IPS-NIHi7 (cell line): ENCODE data around the gene C9orf72.
A peak's percentile ranks its signal among the peaks of the same experiment; 100 is the strongest.
"Not testable (repeated sequence)": the region's sequence is repeated elsewhere in the genome, so short reads cannot be mapped to it uniquely, and the experiment has no call there.

Experiments used
- DNase-seq: peaks from one replicate; pipeline ENCODE4 v3.0.0; 2012; ENCODE audit warnings: mixed read lengths; ENCODE audit errors: extremely low spot score

C9orf72 gene, protein sequence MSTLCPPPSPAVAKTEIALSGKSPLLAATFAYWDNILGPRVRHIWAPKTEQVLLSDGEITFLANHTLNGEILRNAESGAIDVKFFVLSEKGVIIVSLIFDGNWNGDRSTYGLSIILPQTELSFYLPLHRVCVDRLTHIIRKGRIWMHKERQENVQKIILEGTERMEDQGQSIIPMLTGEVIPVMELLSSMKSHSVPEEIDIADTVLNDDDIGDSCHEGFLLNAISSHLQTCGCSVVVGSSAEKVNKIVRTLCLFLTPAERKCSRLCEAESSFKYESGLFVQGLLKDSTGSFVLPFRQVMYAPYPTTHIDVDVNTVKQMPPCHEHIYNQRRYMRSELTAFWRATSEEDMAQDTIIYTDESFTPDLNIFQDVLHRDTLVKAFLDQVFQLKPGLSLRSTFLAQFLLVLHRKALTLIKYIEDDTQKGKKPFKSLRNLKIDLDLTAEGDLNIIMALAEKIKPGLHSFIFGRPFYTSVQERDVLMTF

DNA sequence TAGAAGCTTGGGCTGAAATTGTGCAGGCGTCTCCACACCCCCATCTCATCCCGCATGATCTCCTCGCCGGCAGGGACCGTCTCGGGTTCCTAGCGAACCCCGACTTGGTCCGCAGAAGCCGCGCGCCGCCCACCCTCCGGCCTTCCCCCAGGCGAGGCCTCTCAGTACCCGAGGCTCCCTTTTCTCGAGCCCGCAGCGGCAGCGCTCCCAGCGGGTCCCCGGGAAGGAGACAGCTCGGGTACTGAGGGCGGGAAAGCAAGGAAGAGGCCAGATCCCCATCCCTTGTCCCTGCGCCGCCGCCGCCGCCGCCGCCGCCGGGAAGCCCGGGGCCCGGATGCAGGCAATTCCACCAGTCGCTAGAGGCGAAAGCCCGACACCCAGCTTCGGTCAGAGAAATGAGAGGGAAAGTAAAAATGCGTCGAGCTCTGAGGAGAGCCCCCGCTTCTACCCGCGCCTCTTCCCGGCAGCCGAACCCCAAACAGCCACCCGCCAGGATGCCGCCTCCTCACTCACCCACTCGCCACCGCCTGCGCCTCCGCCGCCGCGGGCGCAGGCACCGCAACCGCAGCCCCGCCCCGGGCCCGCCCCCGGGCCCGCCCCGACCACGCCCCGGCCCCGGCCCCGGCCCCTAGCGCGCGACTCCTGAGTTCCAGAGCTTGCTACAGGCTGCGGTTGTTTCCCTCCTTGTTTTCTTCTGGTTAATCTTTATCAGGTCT is at the start of gene C9orf72:
Gene C9orf72, minus strand, starts transcription at position 564 of the 716 bp plus-strand sequence. CDS start 6,361 bp downstream, outside the sequence.
- DNase-seq: peak; percentile 92

DNA sequence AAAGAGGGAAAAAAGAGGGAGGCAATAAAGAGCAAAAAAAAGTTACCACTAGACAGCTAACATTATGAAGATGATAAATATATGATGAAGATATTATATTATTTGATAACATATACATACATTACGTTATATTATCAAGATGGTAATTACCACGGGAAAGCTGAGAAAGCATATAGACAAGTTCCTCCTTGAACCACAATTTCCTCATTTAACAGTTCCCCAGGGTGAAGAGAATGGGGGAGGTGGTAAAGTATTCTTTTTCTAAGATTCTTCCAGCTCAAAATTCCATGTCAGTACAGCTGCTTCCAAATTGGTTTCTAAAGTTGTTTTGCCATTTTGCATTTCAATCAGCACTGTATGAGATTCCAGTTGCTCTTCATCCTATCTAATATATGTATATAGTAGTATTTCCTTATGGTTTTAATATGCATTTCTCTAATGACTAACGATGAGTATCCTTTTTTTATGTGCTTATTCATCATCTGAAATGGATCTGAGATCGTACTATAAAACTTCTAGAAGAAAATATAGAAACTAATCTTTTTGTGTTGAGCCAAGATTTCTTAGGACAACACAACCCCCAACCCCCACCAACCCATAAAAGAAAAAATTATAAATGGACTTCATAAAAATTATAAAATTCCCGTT is 49.5 kb upstream of the C9orf72 start:
- no peak for DNase-seq

DNA sequence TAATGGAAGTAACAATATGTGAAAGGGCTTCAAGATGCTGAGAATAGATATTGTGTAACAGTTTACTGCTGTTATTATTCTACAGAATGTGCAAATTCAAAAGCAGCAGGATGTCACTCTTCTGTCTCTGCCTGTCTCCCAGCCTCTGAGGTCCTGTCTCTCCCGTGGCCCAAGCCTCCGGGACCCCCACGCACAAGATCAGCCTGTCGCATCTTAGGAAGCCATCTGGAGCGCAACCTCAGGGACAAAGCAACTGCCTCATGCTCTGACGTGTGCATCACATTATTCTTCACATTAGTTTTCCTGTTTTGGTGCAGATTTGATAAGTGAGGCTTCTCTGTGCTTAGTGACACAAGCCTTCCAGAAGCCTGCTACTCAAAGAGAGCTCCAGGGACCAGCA is 46.5 kb upstream of the C9orf72 start:
- DNase-seq: no peak

DNA sequence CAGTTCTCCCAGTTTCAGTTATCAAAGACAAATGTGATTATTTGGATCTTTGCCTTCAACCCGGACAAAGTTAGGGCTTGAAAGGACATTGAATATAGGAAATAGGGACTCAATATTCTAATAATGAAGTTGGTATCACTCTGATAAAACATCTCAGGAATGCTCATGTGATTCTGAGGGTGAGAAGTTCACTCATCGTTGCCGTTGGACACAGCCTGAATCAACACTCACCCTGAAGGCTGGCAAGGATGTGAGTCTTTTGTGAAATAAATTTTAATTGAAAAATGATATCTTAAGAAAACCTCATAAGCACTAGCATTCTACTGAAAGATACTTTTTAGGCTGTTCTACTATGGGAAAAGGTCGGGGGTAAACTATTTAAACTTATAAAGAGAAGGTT is 44.8 kb upstream of the C9orf72 start:
- no peak for DNase-seq

DNA sequence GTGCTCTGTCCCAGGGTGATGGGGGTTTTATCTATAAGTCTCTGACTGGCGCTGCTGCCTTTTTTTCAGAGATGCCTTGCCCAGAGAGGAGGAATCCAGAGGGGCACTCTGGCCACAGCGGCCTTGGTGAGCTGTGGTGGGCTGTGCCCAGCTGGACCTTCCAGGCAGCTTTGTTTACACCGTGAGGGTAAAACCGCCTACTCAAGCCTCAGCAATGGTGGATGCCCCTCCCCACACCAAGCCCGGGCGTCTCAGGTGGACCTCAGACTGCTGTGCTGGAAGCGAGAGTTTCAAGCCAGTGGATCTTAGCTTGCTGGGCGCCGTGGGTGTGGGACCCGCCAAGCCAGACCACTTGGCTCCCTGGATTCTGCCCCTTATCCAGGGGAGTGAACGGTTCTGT is 41.3 kb upstream of the C9orf72 start:
- DNase-seq: no peak

DNA sequence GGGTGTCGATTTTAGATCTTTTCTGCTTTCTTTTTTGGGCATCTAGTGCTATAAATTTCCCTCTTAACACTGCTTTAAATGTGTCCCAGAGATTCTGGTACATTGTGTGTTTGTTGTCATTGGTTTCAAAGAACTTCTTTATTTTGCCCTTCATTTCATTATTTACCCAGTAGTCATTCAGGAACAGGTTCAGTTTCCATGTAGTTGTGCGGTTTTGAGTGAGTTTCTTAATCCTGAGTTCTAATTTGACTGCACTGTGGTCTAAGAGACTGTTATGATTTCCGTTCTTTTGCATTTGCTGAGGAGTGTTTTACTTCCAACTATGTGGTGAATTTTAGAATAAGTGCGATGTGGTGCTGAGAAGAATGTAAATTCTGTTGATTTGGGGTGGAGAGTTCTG is 38.8 kb upstream of the C9orf72 start:
- not testable (repeated sequence) for DNase-seq

DNA sequence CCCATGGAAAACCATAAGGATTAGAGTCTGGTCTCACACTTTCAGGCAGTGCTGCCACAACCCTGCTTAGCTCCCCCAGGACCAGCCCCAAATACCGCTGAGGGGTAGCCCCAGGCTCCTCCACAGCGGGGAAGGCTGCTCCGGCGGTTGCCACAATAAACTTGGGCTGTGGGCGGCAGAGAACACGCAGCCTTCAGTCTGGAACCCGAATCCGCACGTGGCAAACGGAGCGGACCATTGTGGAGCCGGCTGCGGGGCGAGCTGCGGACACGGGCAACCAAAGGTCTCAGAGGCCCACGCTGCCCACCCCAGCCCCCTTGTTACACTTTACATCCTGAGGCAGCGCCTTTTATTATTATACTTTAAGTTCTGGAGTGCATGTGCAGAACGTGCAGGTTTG is 37.3 kb upstream of the C9orf72 start:
- DNase-seq: no peak

DNA sequence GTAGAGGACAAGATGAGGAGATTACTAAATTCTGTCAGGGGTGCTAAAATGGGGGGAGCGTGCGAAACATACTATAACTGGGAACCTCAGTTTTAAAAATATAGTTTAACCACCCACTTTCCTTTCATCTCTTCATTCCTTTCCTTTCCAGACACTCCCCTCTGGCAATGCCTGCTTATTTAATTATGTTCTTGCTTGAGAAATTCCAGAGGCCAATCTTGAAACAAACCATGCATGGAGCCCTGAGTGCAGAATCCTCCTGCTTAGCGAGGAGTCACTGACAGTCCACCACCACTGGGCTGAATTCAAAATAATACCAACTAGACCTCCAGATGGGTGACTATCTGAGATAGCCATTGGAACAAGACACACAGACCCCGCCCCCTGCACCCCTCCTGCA is 29.7 kb upstream of the C9orf72 start:
- DNase-seq: no peak

DNA sequence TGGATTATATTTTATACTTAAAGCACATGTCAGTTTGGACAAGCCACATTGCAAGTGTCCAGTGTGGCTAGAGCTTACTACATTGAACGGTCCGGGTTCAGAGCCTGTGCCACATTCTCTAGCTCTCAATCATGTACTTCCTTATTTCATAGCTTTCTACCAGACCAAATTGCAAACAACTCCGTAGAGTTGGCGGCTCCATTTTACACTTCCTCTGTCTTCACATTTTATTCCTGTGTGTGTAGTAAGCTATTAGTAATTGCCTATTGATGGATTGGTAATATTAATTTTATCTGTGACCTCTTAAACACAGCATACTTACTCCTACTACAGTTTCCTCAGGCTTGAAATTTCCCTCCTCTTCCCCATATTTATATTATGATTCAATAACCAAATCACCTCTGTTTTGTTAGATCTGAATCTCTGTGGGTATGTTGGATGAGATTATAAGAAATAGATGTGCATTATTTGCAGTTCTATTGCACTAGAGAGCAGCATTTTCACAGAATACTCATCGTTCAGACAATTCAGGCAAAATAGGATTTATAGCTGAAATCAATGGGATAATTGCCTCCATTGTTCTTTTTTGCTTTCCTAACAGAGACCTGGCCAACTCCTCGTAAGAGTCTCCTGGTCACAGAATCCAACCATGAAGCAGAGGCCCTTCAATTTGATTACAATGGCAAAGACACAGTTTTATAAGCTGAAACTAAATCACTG is 29.0 kb upstream of the C9orf72 start:
- no peak for DNase-seq

DNA sequence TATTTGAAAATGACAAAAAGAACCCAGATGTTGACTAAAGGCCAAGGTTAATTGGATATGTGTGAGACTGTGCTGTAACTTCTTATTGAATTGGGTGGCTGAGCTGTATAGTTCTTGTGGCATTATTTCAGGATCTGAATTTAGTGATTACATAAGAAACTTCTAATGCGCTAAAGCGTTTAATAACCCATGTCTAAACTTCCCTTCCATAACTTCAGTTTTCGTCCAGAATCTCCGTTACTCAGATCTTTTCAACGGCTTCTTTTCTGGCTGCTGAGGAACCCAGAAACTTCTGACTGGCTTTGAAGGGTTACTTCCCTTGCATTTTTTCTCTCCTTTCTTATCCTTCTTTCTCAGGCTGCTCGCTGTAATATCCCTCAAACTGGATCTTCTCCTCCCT is 28.1 kb upstream of the C9orf72 start:
- DNase-seq: no peak

DNA sequence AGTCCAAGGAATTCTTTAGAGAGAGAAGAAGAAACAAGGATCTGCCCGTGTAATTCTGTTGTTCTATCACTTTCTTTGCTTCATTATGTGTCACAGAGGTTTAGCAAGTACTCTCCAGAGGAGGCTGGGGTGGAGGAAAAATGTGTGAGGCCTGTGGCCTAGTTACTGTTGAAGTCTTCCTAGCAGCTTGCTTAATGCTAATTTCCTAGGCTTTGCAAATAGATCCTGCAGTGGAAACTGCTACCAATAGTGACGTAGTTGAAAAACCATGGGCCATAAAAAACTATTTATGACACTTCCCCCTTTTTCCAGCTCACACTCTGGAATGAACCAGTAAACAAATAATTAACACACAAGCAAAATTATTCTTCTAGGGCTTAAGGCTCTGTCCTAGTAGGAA is 27.0 kb upstream of the C9orf72 start:
- peak; percentile 22 for DNase-seq

DNA sequence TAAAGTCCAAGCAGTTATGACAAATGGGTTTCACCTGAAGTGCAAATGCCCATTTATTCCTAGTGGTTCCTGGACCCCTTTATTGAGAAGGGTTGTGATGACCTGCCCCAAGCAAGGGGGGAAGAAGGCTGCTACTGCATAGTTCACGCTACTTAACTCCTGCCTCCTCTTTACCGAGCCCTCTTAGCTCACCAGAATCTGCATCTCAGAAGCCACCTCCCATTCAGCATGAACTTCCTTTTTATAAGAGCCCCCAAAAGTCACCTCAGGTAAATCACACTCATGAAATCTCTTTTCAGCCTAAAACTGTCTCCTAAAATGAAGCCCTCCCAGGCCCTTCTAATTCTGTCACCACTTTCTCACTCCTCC is 26.6 kb upstream of the C9orf72 start:
- no peak for DNase-seq

DNA sequence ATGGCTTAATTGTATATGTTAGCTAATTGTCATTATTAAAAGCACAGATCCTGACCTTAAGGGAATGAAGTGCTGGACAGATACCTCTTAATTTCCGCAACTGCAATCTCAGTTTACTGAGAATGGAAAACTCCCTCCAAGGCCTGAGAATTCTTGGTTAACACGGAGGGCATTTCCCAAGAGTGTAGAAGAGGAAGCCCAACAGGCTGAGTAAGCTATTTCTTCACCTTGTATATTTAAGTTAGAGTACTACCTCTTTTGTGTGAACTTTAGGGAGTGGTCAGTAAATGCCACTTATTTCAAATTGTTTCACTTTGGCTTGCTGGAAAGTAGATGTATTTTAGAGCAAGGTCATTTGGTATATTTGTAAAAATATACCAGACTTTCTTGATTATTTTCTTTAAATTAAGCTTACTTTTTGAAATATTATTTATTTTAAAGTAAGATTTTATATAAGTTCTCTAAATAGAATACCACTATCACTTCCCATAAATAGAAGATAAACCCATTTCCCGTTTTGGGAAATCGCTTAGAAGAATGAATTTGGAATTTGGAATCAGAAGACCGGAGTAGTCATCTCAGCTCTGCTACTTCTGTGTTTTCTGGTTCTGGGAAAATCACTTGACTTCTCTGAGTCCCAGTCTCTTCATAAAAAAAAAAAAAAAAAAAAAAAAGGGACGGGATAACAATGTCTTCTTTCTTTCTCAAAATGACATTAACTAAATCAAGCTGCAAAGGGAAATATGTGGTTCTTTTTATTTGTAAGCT is 26.0 kb upstream of the C9orf72 start:
- no peak for DNase-seq

DNA sequence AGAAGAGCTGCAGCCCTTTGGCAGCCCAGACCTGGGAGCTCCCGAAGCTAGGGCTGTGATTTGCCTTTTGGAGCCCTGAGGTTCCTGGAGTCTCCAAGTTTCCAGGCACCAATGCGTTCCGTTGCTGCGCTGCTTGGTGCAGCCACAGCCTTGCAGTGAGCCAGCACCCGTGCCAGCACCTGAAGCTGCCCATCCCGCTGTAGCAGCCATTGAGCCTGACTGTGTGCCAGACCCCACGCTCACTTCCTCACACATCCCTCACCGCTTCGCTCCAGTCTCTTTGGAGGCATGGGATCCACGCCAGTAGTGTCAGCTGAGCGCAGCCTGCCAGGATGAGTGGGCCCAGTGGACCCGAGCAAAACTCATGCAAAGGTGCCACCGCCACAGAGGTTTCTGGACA is 22.5 kb upstream of the C9orf72 start:
- no peak for DNase-seq

DNA sequence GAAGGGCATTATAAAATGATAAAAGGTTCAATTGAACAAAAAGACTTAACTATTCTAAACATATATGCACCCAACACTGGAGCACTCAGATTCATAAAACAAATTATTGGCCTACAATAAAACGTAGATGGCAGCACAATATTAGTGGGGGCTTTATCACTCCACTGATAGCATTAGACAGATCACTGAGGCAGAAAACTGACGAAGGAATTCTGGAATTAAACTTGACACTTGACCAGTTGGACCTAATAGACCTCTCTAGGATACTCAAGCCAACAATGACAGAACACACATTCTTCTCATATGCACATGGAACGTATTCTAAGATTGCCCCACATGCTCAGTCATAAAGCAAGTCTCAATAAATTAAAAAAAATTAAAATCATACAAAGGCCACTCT is 18.4 kb upstream of the C9orf72 start:
- no peak for DNase-seq

DNA sequence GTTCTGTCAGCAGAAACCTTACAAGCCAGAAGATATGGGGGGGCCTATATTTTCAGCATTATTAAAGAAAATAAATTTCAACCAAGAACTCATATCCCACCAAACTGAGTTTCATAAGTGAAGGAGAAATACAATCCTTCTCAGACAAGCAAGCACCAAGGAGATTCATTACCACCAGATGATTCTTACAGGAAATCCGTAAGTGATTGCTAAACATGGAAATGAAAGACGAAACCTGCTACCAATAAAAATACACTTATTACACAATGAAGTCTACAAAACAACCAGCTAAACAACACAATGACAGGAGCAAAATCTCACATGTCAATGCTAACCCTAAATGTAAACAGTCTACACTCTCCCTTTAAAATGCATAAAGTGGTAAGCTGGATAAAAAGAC is 17.8 kb upstream of the C9orf72 start:
- no peak for DNase-seq

DNA sequence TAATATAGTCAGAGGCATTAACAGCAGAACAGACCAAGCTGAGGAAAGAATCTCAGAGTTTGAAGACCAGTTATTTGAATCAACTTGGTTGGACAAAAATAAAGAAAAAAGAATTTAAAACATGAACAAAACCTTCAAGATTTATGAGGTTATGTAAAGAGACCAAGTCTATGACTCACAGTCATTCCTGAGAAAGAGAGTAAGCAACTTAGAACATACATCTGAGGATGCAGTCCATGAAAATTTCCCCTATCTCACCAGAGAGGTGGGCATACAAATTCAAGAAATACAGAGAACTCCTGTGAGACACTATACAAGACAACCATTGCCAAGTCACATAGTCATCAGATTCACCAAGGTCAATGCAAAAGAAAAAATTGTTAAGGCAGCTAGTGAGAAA is 17.4 kb upstream of the C9orf72 start:
- DNase-seq: no peak

DNA sequence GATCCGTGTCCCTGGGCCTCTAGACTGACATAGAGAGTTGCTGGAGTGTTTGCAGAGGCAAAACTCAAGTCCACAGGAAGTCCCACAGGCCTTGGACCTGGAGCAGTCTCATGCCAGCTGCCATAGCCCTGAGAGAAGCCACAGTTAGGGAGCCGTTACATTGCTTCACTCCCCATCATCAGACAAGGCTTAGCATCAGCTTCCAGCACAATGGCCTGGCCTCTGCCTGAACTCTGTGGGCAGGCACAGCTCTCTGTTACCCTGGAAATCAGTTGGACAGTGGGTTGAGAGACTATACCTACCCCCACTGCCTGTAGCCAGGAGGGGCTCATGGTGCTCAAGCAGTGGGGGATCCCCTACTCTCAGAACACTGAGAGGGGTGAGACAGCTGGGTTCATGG is 16.2 kb upstream of the C9orf72 start:
- no peak for DNase-seq

DNA sequence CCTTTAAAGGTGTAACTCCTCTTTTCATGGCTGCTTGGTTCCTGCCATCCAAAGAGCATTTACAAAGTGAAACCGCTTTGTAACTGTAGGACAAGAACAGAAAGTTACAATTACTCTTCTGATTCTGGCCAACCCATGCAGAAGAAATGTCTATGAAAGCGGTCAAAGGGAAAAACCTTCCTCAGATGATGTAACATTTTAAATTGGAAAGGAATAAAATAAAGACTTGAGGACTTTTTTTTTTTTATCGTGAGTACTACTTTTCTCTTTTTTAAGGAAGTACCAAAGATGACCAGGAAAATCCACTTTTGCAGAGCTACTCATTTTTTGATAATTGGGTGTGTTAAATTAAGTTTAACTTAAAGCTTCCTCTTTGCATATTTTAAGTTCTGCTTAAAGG is 13.0 kb upstream of the C9orf72 start:
- DNase-seq: no peak

DNA sequence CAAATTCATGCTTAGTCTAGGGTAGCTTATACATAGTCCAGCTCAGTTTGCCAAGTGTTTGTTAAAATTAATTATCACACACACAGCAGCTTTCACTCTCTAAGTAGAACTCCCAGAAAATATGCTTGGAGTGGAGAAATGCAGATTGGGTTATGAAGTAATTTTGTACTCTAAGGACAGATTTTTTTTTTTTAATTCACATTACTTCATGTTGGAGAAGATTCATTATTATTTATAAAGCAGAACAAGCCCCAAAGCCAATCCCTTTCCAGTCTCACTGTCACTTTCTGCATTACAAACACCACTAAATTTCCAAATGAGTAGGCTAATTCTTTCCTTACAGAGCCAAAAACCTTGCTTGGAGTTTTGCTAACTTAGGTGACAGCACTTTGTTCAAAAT is 11.7 kb upstream of the C9orf72 start:
- DNase-seq: no peak

DNA sequence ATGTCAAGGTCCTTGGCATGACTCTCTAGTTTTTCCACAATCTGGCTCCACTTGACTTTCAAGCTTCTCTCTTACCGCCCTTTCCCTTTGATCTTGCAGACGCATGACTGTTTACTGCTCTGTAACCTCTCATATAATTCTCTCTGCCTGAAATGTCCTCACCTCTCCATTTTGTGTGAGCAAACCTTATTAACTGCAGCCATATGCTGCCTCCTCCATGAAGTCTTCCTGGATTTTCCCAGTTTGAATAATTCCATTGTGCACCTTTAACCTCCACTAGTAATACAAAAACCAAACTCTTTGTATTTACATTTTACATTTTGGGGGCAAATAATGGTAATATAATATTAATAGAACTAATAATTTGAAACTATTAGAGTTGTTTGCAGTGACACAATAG is 9.5 kb upstream of the C9orf72 start:
- no peak for DNase-seq
